ENCODE measurements around the gene HSD17B10.

HSD17B10 gene

GRCh38 chrX:53440621-53441517 lies 6.7 kb upstream of the HSD17B10 start:
- H3K36me3 ChIP-seq, result no peaks in the 10 kb centered on the region
- no peaks in the 10 kb centered on the region for H3K9me3 ChIP-seq (ENCODE audit: severe bottlenecking)
- no peak overlapping the region for H3K27ac ChIP-seq
- no peak for TF ChIP-seq CTCF (IDR thresholded peaks at IDR 0.05; ENCODE audit: low read depth, low read length)
- DNase-seq, result no peak
- peaks cover 48% of the 10 kb centered on the region for H3K27me3 ChIP-seq (ENCODE audit: insufficient read depth, low read depth, severe bottlenecking)
- no peak overlapping the region; the same call in 1 of the 2 replicates for H3K4me3 ChIP-seq (ENCODE audit: low read depth, low read length)

GRCh38 chrX:53440101-53440500 lies 5.9 kb upstream of the HSD17B10 start:
- H3K27ac ChIP-seq, result no peak overlapping the region
- H3K27me3 ChIP-seq (ENCODE audit: insufficient read depth, low read depth, severe bottlenecking), result peaks cover 46% of the 10 kb centered on the region
- no peaks in the 10 kb centered on the region for H3K9me3 ChIP-seq (ENCODE audit: severe bottlenecking)
- no peak for DNase-seq
- TF ChIP-seq CTCF (IDR thresholded peaks at IDR 0.05; ENCODE audit: low read depth, low read length), result no peak
- H3K36me3 ChIP-seq, result no peaks in the 10 kb centered on the region
- H3K4me3 ChIP-seq (ENCODE audit: low read depth, low read length), result no peak overlapping the region

GRCh38 chrX:53438832-53439230 lies 4.7 kb upstream of the HSD17B10 start:
- TF ChIP-seq CTCF (IDR thresholded peaks at IDR 0.05; ENCODE audit: low read depth, low read length), result no peak
- Histone ChIP-seq H3K9me3 (ENCODE audit: severe bottlenecking) (no peaks in the 10 kb centered on the region), H3K36me3 (no peaks in the 10 kb centered on the region), H3K27me3 (ENCODE audit: insufficient read depth, low read depth, severe bottlenecking) (peaks cover 46% of the 10 kb centered on the region), H3K4me3 (ENCODE audit: low read depth, low read length) (no peak overlapping the region), H3K27ac (no peak overlapping the region)
- DNase-seq, result no peak

- Histone ChIP-seq H3K27ac (no peak overlapping the region), H3K4me3 (ENCODE audit: low read depth, low read length) (no peak overlapping the region)
- no peak for TF ChIP-seq CTCF (IDR thresholded peaks at IDR 0.05; ENCODE audit: low read depth, low read length)
Measured at GRCh38 chrX:53438174-53438831, 4.1 kb upstream of the HSD17B10 start.

GRCh38 chrX:53437206-53437605 lies 3.0 kb upstream of the HSD17B10 start:
- Histone ChIP-seq H3K9me3 (ENCODE audit: severe bottlenecking) (no peaks in the 10 kb centered on the region), H3K27me3 (ENCODE audit: insufficient read depth, low read depth, severe bottlenecking) (peaks cover 46% of the 10 kb centered on the region), H3K27ac (no peak overlapping the region), H3K4me3 (ENCODE audit: low read depth, low read length) (no peak overlapping the region), H3K36me3 (peaks cover 4% of the 10 kb centered on the region)
- DNase-seq, result no peak
- no peak for TF ChIP-seq CTCF (IDR thresholded peaks at IDR 0.05; ENCODE audit: low read depth, low read length)

More at GRCh38 chrX:53438174-53438831, 4.1 kb upstream of the HSD17B10 start:
- no peak for DNase-seq
- Histone ChIP-seq H3K9me3 (ENCODE audit: severe bottlenecking) (no peaks in the 10 kb centered on the region), H3K27me3 (ENCODE audit: insufficient read depth, low read depth, severe bottlenecking) (peaks cover 46% of the 10 kb centered on the region), H3K36me3 (no peaks in the 10 kb centered on the region)

All from WERI-Rb-1 (cell line).